ENCODE data around the gene AP2A2. TPM values are rescaled to one million over a fixed set of nuclear protein-coding genes. Genes with fewer than 3 reads are reported as not detected.
A peak's percentile ranks its signal among the peaks of the same experiment; 100 is the strongest.

The AP2A2 gene
- total RNA-seq, 1 donor from 2014 or later: 78.1 TPM

DNA sequence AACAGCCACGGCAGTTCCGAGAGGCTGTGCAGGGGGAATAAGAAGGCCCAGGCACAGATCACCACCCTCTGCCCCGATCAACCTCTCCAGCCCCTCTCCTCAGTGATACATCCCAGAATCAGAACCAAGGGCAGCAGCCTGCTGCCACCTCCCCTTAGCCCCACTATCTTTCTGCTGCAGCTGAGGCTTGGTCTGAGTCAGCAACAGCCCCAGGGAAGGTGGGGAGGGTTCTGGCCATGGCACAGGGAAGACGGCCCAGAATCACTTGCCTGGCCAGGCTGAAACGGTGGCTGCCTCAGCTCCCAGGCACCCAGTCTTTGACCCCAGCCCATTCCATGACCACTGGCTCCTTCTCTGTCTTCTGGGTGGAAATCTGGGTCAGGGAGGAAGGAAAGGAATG is 17.4 kb upstream of the AP2A2 start:
- Mint-ChIP-seq H3K27ac (ENCODE audit: unreplicated experiment) (peak overlapping the region; percentile 27), H3K9me3 (no peaks in the 10 kb centered on the region), H3K27me3 (ENCODE audit: low read depth) (no peaks in the 10 kb centered on the region), H3K4me1 (peaks cover 13% of the 10 kb centered on the region), H3K4me3 (peak overlapping the region; percentile 80), H3K36me3 (ENCODE audit: low read depth) (no peaks in the 10 kb centered on the region)
- no peak for DNase-seq (ENCODE audit: low read depth, low spot score)
- TF ChIP-seq, protein P1, sequence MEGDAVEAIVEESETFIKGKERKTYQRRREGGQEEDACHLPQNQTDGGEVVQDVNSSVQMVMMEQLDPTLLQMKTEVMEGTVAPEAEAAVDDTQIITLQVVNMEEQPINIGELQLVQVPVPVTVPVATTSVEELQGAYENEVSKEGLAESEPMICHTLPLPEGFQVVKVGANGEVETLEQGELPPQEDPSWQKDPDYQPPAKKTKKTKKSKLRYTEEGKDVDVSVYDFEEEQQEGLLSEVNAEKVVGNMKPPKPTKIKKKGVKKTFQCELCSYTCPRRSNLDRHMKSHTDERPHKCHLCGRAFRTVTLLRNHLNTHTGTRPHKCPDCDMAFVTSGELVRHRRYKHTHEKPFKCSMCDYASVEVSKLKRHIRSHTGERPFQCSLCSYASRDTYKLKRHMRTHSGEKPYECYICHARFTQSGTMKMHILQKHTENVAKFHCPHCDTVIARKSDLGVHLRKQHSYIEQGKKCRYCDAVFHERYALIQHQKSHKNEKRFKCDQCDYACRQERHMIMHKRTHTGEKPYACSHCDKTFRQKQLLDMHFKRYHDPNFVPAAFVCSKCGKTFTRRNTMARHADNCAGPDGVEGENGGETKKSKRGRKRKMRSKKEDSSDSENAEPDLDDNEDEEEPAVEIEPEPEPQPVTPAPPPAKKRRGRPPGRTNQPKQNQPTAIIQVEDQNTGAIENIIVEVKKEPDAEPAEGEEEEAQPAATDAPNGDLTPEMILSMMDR (conservative IDR thresholded peaks at IDR 0.05): no peak

DNA sequence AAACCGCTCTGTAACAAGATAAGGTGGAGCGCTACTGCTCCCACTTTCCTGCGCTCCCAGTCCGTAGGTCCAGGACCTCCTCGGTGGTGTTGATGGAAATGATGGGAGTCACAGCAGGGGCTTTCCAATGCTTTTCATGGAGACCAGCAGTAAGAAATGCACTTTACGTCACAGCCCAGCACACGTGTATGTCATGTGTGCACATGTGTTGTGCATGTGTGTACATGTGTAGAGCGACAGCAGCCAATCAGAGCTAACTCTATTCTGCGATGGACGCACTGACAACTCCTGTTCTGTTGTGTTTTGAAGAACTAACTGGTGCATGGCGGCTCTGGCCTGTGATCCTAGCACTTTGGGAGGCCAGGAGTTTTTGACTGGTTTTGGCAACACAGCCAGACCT is 16.3 kb upstream of the AP2A2 start:
- no peaks in the 10 kb centered on the region for H3K9me3 Mint-ChIP-seq
- no peaks in the 10 kb centered on the region for H3K36me3 Mint-ChIP-seq (ENCODE audit: low read depth)
- no peak for DNase-seq (ENCODE audit: low read depth, low spot score)
- peak overlapping the region; percentile 88 for H3K4me3 Mint-ChIP-seq
- H3K27me3 Mint-ChIP-seq (ENCODE audit: low read depth): no peaks in the 10 kb centered on the region
- TF ChIP-seq, protein P1 (conservative IDR thresholded peaks at IDR 0.05): no peak
- peaks cover 13% of the 10 kb centered on the region for H3K4me1 Mint-ChIP-seq
- peak overlapping the region; percentile 35 for H3K27ac Mint-ChIP-seq (ENCODE audit: unreplicated experiment)

DNA sequence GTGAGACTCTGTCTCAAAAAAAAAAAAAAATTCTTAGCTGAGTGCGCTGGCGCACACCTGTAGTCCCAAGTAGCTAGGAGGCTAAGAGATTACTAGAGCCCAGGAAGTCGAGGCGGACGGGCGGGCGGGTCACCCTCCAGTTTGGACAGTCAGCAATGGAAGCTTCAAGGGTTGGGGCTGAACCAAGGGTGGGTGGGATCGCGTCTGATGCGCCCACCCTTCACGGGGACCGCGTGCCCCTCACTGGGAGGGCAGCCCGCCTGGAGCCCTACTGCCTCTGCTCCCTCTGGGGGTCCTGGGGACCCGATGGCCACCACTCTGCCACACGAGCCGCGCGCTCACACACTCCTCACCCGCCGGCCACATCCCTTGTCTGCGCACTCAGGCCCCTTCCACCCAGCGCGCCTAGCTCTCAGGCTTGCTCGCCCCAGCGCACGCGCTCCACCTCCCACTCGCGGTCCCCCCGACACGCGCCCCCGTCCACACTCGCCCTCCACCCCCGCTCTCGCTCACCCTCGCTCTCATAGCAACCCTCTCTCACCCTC is 15.6 kb upstream of the AP2A2 start:
- Mint-ChIP-seq H3K4me1 (peaks cover 13% of the 10 kb centered on the region), H3K9me3 (no peaks in the 10 kb centered on the region), H3K27ac (ENCODE audit: unreplicated experiment) (no peak overlapping the region), H3K36me3 (ENCODE audit: low read depth) (no peaks in the 10 kb centered on the region), H3K27me3 (ENCODE audit: low read depth) (no peaks in the 10 kb centered on the region), H3K4me3 (peak overlapping the region; percentile 88)
- no peak for DNase-seq (ENCODE audit: low read depth, low spot score)
- TF ChIP-seq, protein P1 (conservative IDR thresholded peaks at IDR 0.05): no peak

DNA sequence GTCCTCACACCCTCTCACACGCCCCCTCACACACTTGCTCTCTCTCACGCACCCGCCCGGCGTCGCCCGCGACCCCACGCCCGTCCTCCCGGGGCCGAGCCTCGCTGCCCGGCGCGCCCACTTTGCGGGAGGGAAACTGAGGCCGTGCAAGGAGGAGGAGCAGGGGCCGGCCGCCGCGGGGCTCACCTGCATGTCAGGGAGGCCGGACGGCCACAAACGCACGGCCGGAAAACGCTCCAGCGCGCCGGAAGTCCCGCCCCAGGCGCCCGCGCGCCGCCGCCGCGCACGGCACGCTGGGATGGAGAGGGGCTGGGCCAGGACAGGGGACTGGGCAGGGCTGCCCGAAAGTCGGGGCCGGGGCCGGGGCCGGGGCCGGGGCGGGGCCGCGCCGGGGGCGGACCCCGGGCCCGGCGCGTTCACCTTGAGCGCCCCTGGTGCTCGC is 15.1 kb upstream of the AP2A2 start, which contains the start of gene CHID1:
CHID1 (minus strand) TSS at position 222 of the 442 bp plus-strand sequence. CDS start 5,994 bp downstream, outside the sequence.
- Mint-ChIP-seq H3K9me3 (no peaks in the 10 kb centered on the region), H3K27ac (ENCODE audit: unreplicated experiment) (peak within 1 kb of the TSS; percentile 59), H3K36me3 (ENCODE audit: low read depth) (no peaks in the 10 kb centered on the region), H3K4me1 (peaks cover 13% of the 10 kb centered on the region), H3K4me3 (peak within 1 kb of the TSS; percentile 93), H3K27me3 (ENCODE audit: low read depth) (no peaks in the 10 kb centered on the region)
- peak; percentile 78 for DNase-seq (ENCODE audit: low read depth, low spot score)
- TF ChIP-seq, protein P1 (conservative IDR thresholded peaks at IDR 0.05): no peak

DNA sequence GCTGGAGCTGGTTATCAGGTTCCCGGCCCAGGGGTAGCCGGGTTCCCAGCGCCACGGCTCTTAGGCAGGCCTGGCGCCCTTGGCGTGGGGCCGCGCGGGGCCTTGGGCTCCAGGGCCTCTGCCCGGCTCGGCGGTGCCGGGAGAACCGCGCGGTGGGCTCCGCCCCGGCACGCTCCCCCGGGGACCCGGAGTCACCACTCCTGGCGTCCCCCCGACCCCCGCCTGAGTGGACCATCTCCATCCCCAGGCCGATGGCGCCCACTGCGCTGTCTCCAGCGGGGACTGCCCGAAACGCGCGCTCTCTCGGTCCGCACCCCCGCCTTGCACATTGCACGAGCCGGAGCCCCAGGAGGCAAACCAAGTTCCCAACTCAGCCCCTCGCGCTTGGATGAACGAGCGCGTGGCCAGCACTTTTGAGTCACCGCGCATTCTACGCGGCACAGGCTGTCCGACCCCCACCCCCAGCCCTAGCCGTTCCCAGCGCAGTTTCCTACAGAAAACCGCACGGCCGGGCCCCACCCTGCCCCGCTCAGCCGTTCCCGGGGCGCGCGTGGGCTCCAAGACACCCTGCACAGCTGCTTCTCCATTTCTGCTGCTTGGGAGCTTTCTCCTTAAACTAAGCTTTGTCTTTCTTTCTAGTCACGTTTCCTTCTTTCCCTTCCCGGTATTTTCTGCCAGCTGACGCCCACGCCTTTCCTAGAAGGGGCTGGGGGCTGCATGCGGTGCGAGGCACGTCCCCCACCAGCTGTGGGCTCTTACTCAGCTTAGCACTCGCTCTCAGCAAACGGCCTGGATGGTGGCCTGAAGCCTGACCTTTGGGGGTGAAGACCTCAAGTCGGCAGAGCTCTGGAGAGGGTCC is 14.4 kb upstream of the AP2A2 start:
- peak overlapping the region; percentile 59 for H3K27ac Mint-ChIP-seq (ENCODE audit: unreplicated experiment)
- H3K36me3 Mint-ChIP-seq (ENCODE audit: low read depth): no peaks in the 10 kb centered on the region
- TF ChIP-seq, protein P1 (conservative IDR thresholded peaks at IDR 0.05): no peak
- peaks cover 13% of the 10 kb centered on the region for H3K4me1 Mint-ChIP-seq
- H3K9me3 Mint-ChIP-seq: no peaks in the 10 kb centered on the region
- H3K4me3 Mint-ChIP-seq: peak overlapping the region; percentile 93
- H3K27me3 Mint-ChIP-seq (ENCODE audit: low read depth): no peaks in the 10 kb centered on the region
- DNase-seq (ENCODE audit: low read depth, low spot score): peak; percentile 40
